GM18907 (cell line): Measurements from ENCODE around the gene PARP12.

Experiments
- ATAC-seq: cut with Tn5 transposase; IDR thresholded peaks from one replicate; pipeline ENCODE4 v1.9.1; 2021; ENCODE audit warnings: mild to moderate bottlenecking, moderate library complexity; ENCODE audit not compliant: unreplicated experiment

The PARP12 gene

DNA sequence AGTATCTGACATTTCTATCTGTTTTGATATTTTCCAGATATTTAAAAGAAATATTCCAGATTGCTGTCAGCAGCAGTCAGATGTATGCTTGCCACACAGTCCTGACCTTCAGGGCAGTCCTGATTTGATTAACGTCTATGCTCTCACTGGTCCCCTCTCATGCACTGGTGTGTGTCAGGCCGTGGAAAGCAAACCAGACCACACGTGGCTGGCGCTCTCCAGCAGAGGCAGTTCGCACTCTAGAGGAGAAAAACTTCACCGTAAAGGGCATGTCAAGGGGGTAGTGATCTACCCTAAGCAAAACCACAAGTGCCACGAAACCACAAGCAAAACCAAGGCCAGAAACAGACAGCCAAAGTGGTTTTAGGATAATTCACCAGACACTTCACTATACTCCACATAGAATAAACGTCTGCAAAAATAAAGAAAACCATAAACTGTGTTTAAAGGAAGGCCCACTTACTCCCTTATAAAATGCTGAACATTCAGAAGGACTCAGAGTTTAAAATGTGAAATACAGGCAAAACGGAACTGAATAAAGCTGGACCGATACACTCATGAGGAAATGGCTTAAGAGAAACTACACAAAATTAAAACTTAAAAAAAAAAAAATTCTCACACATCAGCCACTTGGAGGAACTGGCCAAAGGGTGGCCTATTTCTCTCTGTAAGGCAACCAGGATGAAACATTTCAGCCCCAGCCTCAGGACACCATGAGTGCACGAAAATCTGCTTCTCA is 26.4 kb downstream of the PARP12 start:
- peak; percentile 65 for ATAC-seq

DNA sequence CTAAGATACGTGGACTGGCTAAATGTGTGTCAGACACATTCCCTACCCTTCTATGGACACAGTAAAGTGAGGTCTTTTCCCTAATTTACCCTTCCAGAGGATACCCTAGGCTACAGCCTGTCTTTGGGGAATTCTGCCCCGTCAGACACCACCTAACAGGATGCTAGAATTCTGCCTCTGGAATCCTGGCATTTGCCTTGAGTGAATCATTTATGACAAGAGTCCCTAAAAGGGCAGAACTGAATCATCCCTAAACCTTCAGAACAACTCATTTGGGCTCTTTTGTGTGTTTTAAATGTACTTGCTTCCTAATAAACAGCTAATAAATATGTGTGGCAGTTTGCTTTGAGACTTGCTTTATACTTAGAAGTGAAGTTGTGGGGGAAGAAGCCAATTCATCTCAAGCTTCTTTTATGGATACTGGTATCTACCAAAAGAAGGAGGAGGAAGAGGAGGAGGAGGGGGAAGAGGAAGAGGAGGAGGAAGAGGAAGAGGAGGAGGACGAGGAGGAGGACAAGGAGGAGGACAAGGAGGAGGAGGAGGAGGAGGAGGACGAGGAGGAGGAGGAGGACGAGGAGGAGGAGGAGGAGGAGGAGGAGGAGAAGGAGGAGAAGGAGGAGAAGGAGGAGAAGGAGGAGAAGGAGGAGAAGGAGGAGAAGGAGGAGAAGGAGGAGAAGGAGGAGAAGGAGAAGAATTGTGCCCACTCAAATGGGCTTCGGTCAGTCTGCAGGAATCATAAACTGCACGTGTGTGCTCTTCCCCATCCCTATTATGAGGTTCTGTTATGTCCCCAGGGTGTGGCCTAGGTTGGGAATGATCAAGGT is 27.1 kb downstream of the PARP12 start:
- ATAC-seq: no peak

DNA sequence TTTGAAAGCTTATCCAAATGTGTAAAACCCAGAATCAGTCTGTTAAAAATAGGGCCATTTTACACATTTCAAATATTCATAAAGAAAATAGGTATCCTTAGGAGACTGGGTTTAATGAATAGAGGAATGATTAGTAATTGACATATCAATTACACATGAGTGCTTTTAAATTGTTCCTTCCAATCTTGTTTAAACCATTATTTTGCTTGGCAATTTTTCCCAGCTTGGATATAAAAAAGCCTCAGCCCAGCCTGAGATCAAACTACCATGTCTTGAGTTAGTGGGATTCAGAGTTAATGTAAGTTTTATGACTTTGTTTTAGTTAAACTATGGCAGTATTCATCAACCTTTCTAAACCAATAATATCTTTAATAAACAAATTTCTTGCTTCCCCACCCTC is 28.3 kb downstream of the PARP12 start:
- ATAC-seq: no peak

DNA sequence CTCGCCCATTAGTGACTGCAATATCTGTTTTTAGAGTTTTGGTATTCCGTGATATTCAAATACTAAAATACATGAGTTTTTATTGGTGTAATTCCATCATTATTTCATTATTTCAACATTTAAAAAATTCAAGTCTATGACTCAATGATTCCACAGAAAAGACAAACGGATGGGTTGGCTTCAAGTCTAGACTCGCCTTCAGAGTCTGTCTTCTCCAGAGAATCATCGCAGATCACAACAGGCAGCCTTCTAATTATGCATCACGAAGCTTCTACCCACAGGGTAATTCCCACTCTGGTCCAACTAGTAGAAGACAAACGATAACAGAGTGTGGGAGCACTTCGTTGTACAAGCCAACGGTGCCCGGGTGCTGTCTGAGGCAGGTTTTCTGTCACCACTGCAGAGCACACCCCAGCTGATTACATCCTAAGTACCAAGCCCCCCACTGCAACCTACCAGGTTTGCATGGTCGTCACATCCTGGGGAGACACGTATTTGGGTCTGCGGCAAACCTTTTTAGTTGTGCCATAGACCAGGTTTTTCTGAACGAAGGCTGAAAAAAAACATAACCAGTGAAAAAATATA is 28.9 kb downstream of the PARP12 start:
- no peak for ATAC-seq

DNA sequence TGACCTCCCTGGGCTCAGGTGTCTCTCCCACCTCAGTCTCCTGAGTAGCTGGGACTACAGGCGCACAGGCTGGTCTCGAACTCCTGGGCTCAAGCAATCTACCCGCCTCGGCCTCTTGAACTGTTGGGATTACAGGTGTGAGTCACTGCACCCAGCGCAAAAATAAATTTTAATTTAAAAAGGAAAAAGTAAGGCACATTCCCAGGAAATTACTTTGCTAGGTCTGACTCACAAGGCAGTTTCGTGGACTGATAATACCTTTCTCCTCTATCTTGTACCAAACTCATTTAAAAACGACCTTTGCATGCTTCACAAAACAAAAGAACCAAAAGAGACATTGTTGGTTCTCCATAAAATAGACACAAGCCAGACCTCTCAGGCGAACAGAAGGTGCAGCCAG is 29.7 kb downstream of the PARP12 start:
- ATAC-seq: no peak

DNA sequence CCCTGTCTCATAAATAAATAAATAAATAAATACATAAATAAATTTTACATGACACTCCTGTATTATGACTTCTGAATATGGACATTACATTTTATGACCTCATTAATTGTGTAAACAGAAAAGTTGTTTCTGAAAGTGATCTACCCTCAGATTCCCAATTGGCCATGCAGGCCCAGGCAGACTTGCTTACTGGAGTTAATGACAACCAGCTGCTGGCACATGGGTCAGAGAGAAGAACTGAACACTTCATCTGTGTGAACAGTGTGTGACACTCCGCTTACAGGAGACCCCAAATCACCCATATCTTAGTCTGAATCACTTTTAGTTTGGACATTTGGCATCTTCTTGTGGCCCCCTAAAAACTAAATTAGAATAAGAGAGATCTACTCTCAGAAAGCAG is 31.4 kb downstream of the PARP12 start:
- ATAC-seq: no peak

DNA sequence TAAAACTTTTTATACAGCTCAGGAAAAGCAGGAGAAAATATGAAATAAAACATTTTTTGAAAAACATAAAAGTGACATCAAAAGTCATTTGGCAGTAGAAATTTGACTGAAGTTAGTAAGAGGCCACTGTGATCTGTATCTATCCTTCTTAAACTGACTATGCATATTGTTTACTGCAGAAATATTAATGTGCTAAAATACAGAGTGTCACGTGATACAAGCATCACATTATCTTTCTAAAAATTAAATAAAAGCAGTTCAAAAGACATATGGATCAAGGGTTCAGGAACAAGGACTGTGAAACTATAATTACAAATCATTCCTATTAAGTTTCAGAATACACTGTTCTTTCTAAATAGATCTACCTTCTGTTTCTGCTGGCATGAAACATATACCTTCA is 33.7 kb downstream of the PARP12 start:
- no peak for ATAC-seq

DNA sequence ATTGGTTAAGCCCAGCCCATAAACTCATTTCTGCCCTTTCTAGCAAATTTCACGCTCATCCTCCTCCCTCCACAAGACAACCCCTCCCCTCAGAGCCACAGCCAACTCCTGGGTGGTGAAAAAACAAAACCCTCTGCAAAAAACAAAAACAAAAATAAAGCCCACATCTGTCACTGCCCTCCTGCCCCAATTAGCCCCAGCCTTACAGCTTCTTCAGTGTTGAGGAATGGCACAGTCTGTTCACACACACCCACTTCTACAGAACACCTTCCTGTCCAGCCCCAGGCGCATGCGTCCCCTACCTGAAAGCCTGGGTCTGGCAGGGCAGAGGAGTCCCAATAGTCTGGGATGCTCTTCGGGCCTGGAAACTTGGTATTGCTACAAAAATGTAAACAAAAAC is 34.4 kb downstream of the PARP12 start:
- ATAC-seq: no peak

DNA sequence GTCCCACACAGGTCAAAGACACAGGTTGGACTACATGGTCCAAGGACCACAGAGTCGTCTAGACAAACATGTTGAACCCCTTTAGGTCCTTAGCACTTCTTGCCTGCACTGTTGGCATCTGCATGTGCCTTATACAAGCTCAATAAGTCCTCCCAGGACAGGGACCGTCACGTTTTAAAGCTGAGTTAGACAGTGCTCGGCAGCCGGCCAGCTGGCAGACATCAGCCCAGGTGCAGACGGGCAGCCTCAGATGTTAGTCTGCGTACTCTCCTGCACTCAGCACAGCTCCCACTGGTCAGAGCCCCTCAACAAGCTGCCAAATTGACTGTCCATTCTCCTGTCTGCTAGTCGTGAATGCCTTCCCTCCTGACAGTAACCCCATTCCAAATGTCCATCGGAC is 34.9 kb downstream of the PARP12 start:
- ATAC-seq: no peak

DNA sequence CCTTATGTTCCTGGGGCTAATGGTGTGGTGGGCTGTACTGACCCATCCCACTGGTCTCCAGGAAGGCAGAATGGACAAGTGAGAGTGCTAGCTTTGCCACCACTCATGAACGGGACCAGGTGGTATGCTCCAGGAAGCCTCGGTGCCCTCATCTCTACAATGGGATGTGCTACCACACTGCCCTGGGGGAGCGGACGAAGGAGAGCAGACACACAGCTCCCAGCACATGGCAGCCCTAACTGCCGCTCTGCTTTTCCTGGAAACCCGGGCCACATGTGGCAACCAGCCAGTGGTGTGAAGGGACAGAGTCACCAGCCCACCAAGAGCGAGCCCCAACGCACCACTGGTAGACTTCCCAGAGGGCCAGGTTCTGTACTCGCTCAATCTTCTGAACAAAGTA is 35.8 kb downstream of the PARP12 start:
- ATAC-seq: no peak

DNA sequence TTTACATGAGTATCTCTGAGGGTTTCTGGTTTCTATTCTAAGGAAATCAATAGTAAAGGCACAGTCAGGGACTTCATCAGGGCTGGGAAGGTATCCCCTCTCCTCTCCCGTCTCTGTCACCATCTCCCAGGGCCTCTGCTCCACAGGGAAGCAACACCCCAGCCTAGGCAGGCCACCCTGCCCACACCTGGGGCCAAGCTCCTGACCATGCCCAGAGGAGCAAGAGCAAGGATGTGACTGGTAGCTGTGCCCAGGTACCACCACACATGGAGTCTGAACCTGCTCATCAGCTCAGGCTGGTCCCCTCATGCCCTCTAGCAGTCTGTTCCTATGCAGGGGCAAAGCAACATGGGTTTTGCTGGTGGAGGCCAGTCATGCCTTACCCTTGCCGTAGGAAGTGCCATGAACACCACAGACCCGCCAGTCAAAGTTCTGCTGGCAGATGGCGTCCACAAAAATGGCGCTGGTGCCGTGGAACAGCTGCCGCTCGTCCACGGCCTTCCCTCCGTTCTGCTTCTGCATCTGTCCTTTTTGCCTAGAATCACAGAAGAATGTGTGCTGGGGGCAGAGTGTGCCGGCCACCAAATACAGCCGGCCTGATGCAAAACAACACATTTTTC is 36.8 kb downstream of the PARP12 start:
- no peak for ATAC-seq

DNA sequence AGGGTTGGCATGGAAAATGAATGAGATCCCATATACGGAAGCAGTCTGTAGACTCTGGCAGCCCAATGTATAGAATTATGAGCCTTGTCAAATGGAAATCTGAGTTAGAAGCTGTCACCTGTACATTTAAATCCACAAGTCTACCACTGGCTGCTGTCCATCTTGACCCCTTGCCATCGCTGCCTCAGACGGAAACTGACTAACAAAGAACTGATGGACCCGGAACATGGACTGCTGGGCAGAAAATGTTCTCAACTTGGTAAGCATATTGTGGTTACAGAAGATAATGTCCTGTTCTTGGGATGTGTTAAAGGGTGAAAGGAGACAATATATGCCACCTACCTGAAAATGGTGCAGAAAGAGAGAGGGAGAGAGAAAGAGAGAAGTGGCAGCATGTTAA is 37.5 kb downstream of the PARP12 start:
- ATAC-seq: no peak

DNA sequence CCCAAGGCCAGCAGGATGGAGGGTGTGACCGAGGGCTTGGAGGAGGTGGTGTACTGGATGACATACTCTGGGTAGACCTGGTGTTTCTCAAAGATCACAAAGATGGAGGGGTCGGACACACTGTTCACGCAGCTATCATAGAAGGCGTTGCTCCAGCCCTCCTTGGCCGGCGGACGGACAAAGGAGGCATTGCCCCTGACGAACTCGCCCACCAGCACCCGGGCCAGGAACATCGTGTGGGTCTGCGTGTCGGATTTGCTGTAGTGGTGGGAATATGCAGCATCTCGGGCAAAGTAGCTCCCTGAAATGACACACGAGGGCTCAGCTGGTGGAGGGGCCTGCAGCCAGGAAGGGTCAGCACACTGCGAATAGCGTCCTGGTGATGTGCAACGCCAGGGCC is 38.2 kb downstream of the PARP12 start:
- ATAC-seq: no peak

DNA sequence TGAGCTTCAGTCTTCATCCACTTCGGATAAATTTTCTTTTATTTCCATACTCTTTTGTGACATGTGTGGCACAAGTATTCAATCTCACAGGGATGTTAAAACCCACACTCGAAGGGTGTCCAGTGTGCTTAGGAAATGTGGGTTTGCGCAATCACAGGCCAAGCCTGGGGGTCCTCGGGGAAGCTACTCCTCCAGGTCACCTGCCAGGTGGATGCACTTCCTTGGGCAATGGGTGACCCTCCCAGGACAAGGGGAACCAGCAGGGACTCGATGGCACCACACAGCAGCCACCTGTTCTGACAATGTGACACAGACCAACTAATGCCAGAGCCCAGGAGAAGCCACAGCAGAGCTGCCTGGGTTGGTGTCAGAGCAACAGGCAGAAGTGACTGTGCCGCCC is 39.0 kb downstream of the PARP12 start:
- ATAC-seq: no peak

DNA sequence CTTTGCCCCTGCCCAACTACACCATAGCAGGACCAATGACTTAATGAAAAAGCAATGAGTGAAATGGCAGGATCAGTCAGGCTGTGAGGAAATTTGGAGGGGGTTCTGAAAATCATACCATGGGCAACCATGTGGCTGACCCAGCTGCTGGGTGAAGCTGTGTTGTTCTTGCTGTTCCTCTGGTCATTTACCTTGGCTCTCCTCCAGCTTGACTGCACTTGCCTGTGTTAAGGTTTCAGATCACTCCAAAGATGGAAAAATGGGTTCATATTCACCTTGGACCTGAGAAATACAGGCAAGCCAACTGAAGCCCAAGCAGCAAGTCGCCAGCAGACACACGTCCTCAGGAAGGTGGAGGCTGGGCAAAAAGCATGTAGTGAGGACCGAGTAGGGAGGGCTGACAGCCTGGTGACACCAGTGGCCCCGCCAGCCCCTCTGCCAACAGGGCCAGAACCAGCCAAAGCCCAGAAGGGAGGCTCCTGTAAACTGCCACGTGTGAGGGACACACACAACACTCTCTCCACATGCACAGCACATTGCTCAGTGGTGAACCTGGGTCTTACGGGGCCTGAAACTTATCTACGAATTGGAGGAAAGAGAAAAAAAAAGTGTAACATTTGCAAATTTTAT is 40.1 kb downstream of the PARP12 start:
- no peak for ATAC-seq

DNA sequence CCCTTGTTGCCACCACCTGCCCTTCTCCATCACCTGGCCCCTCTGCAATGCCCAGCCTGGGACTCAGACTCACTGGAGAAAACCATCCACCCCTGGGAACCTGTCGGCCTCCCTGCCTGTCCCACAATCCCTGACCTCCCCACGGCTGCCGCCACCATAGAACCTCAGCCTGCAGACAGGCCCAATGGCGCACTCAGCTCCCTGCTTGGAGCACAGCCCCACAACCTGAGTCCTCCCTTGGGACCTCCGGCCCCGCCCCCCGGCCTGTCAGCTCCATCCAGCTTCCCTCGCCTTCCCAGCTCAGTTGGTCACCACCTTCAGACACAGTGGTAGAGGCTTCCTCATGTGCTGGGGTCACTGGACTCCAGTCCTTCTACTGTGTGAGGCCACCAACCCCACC is 41.1 kb downstream of the PARP12 start:
- no peak for ATAC-seq

DNA sequence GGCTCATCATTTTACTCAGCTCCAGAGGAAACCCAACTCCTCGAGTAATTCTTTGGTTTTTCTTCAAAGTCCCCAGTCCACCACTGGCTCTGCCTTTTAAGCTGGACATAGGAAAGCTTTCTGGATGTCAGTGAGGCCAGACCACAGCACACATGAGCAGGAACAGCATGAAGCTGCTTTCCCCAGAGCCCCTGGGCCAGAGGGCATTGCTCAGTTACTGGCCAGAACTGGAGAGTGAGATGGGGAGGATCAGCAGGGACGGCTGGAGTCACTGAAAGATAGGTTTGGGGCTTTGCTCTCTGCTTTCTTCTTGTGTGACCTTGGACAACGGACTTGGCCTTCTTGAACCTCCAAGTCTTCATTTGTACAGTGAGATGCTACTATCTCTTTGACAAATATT is 43.1 kb downstream of the PARP12 start:
- ATAC-seq: no peak

DNA sequence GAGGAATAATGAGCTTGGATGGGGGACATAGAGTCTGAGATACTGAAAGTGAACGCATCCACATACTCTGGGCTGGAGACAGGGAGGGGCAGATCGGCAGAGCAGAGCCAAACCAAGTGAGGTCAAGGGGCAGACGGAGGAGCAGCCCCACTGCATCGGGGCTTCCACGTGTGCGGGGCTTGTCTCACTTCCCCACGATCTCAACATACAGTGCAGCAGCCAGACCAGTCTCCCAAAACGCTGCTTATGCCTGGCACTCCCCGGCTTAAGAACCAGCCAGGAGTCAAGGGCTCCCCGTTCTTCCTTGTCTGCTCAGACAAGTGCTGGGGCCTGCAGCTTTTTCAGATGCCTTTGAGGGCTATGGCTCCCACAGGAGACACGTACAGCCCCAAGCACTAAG is 43.6 kb downstream of the PARP12 start:
- no peak for ATAC-seq

DNA sequence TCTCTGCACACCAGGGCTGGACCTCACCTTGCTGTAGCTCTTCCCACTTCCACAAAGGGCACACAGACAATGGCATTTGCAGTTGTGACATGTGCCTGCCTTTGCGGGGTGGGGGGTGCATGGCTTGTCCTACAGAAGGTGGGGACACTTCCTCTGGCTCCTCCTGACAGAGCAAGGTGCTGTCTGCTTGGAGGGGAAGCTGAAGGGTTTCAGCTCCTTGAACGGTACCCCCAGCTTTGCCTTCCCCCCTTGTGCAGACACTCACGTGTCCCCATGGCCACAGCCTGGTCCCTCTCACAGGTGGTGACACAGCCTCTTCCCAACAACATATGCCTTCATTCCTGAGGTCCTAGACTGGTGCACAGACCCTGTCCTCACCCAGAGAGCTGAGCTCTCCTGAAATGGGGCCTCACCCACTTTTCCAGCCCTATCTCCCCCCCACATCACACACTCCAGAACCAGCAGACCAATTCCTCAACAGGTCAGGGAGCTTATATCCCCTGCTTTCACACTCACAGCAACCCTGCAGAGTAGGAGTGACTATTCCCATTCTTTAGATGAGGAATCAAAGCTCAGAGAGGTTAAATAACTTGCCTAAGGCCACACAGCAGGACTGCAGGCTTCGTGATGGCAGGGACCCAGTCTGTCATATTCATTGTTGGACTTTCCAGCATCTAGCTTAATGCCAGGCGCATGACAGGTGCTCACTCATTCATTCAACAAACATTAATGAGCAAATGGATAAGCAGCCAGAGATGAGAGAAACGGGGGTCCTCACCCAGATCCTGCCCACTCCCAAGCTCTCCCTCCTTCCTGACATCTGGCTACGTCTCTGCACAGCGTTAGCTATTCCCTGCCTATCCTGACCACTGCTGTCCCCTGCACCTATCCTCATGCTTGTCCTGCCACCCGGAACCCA is 44.4 kb downstream of the PARP12 start:
- ATAC-seq: no peak

DNA sequence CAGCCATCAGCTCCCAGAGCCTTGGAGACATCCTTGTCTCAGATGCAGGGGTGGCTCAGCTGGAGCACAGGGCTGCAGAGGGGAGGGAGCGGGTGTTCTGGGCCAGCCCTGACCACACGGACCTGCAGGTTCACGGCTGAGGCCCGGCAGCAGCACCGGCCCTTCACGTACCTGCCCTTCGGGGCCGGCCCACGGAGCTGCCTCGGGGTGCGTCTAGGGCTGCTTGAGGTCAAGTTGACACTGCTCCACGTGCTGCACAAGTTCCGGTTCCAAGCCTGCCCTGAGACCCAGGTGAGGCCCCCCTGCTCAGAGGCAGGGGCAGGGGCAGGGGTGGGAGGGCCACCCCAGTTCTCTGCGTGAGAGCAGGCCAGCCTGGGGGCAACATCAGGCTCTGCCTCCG is 45.2 kb downstream of the PARP12 start:
- ATAC-seq: no peak
